Measurements from ENCODE around the gene TBCD.
"Not testable (repeated sequence)": the region's sequence is repeated elsewhere in the genome, so short reads cannot be mapped to it uniquely, and the experiment has no call there.

- peak; percentile 23; the same call in 1 of the 2 replicates for TF ChIP-seq CTCF (conservative IDR thresholded peaks at IDR 0.05; ENCODE audit: low read depth, low read length)
- TF ChIP-seq EZH2 (IDR thresholded peaks at IDR 0.05; ENCODE audit: low read length, unreplicated experiment), result not testable (repeated sequence)
These were observed 26.0 kb downstream of the TBCD start for GRCh38 chr17:82777778-82778375.
